ENCODE measurements around the gene HOXD11.

Gene HOXD11

GRCh38 chr2:176089843-176090395 lies 17.2 kb upstream of the HOXD11 start:
- TF ChIP-seq MYC (IDR thresholded peaks at IDR 0.05; ENCODE audit: low read depth, low read length): no peak
- TF ChIP-seq MAX (IDR thresholded peaks at IDR 0.05; ENCODE audit: low read depth, low read length): no peak
- no peak for TF ChIP-seq CTCF (IDR thresholded peaks at IDR 0.05; ENCODE audit: low read depth, low read length)
- TF ChIP-seq POLR2A (IDR thresholded peaks at IDR 0.05; ENCODE audit: extremely low read depth, insufficient read length): no peak
- no peak overlapping the region for H3K4me3 ChIP-seq (ENCODE audit: low read depth, low read length)
- no peak for DNase-seq (ENCODE audit: low read depth)

- DNase-seq (ENCODE audit: low read depth): no peak
- H3K4me3 ChIP-seq (ENCODE audit: low read depth, low read length): no peak overlapping the region
- TF ChIP-seq CTCF (IDR thresholded peaks at IDR 0.05; ENCODE audit: low read depth, low read length) (no peak), MAX (IDR thresholded peaks at IDR 0.05; ENCODE audit: low read depth, low read length) (no peak), MYC (IDR thresholded peaks at IDR 0.05; ENCODE audit: low read depth, low read length) (no peak), POLR2A (IDR thresholded peaks at IDR 0.05; ENCODE audit: extremely low read depth, insufficient read length) (no peak)
These were observed 16.2 kb upstream of the HOXD11 start for GRCh38 chr2:176090862-176091261.

- DNase-seq (ENCODE audit: low read depth): no peak
- TF ChIP-seq CTCF (IDR thresholded peaks at IDR 0.05; ENCODE audit: low read depth, low read length) (no peak), POLR2A (IDR thresholded peaks at IDR 0.05; ENCODE audit: extremely low read depth, insufficient read length) (no peak), MAX (IDR thresholded peaks at IDR 0.05; ENCODE audit: low read depth, low read length) (no peak), MYC (IDR thresholded peaks at IDR 0.05; ENCODE audit: low read depth, low read length) (no peak)
- H3K4me3 ChIP-seq (ENCODE audit: low read depth, low read length): no peak overlapping the region
These were observed 15.5 kb upstream of the HOXD11 start for GRCh38 chr2:176091329-176092258.

GRCh38 chr2:176092270-176093144 lies 14.6 kb upstream of the HOXD11 start, which contains the start of gene HOXD13:
HOXD13 (plus strand) TSS chr2:176092721; CDS start chr2:176092891, 170 bp downstream.
- DNase-seq (ENCODE audit: low read depth): peak; percentile 82
- H3K4me3 ChIP-seq (ENCODE audit: low read depth, low read length): peak within 1 kb of the TSS; percentile 86
- no peak for TF ChIP-seq CTCF (IDR thresholded peaks at IDR 0.05; ENCODE audit: low read depth, low read length)
- peak; percentile 48; the same call in 1 of the 2 replicates for TF ChIP-seq MYC (IDR thresholded peaks at IDR 0.05; ENCODE audit: low read depth, low read length)
- TF ChIP-seq POLR2A (IDR thresholded peaks at IDR 0.05; ENCODE audit: extremely low read depth, insufficient read length): peak; percentile 85
- TF ChIP-seq MAX (IDR thresholded peaks at IDR 0.05; ENCODE audit: low read depth, low read length): peak; percentile 59

- H3K4me3 ChIP-seq (ENCODE audit: low read depth, low read length): peak overlapping the region; percentile 86
- TF ChIP-seq MYC (IDR thresholded peaks at IDR 0.05; ENCODE audit: low read depth, low read length) (peak; percentile 67), POLR2A (IDR thresholded peaks at IDR 0.05; ENCODE audit: extremely low read depth, insufficient read length) (no peak), CTCF (IDR thresholded peaks at IDR 0.05; ENCODE audit: low read depth, low read length) (peak; percentile 42), MAX (IDR thresholded peaks at IDR 0.05; ENCODE audit: low read depth, low read length) (peak; percentile 65)
- DNase-seq (ENCODE audit: low read depth): peak; percentile 87
These were observed 13.8 kb upstream of the HOXD11 start for GRCh38 chr2:176093145-176093897.
